ENCODE results near the gene SERPINB11. TPM values are rescaled to one million over a fixed set of nuclear protein-coding genes. Genes with fewer than 3 reads are reported as not detected.

The SERPINB11 gene
- total RNA-seq, 1 experiment from 2014 or later, result not detected

GRCh38 chr18:63765837-63766236, 63.1 kb downstream of the SERPINB11 start:
- TF ChIP-seq NR2C2 (CRISPR knock-in tag; IDR thresholded peaks at IDR 0.05) (no peak), FOXP4 (CRISPR knock-in tag; IDR thresholded peaks at IDR 0.05) (no peak), NR1H2 (CRISPR knock-in tag; IDR thresholded peaks at IDR 0.05) (no peak), ZBTB21 (CRISPR knock-in tag; IDR thresholded peaks at IDR 0.05; ENCODE audit: borderline replicate concordance) (no peak), ZNF396 (CRISPR knock-in tag; IDR thresholded peaks at IDR 0.05; ENCODE audit: borderline replicate concordance) (no peak), ZSCAN18 (CRISPR knock-in tag; IDR thresholded peaks at IDR 0.05) (no peak), ZNF512 (CRISPR knock-in tag; IDR thresholded peaks at IDR 0.05; ENCODE audit: borderline replicate concordance) (no peak), NFE2L1 (CRISPR knock-in tag; IDR thresholded peaks at IDR 0.05) (no peak), HMGXB4 (CRISPR knock-in tag; IDR thresholded peaks at IDR 0.05) (no peak), TEAD1 (CRISPR knock-in tag; IDR thresholded peaks at IDR 0.05) (no peak), ZNF138 (CRISPR knock-in tag; conservative IDR thresholded peaks at IDR 0.05) (no peak), CREM (CRISPR knock-in tag; IDR thresholded peaks at IDR 0.05) (no peak), EMX1 (CRISPR knock-in tag; IDR thresholded peaks at IDR 0.05) (no peak), ZMAT4 (CRISPR knock-in tag; IDR thresholded peaks at IDR 0.05) (no peak), GABPB1 (CRISPR knock-in tag; IDR thresholded peaks at IDR 0.05) (no peak)
- Mint-ChIP-seq H3K4me1 (no peaks in the 10 kb centered on the region), H3K36me3 (peaks cover 9% of the 10 kb centered on the region), H3K27me3 (ENCODE audit: low read depth) (no peaks in the 10 kb centered on the region), H3K4me3 (no peak overlapping the region), H3K27ac (no peak overlapping the region), H3K9me3 (peaks cover 16% of the 10 kb centered on the region)
- no peak for DNase-seq (ENCODE audit: low spot score)
- CTCF ChIA-PET, result no interaction called here
- peak; percentile 61 for ATAC-seq
- POLR2A ChIA-PET, result no interaction called here

Other genes starting within 250 kb of the SERPINB11 start
- gene SERPINB5, start 226.0 kb upstream of the SERPINB11 start, total RNA-seq (2021), result 0.17 to 0.25 TPM (median 0.18 TPM) in 3 replicates
- not detected in 3 replicates for gene SERPINB12, start 160.6 kb upstream of the SERPINB11 start, total RNA-seq (2021)
- gene SERPINB13, start 115.6 kb upstream of the SERPINB11 start, total RNA-seq (2021), result not detected in 3 replicates
- gene SERPINB4, start 58.7 kb upstream of the SERPINB11 start, total RNA-seq (2021), result 0.37 to 1.3 TPM (median 0.53 TPM) in 3 replicates
- 0.11 to 0.22 TPM in 2 of 3 replicates, not detected in the other for gene SERPINB3, start 41.1 kb upstream of the SERPINB11 start, total RNA-seq (2021)
- not detected in 3 replicates for gene SERPINB7, start 72.5 kb downstream of the SERPINB11 start, total RNA-seq (2021)
- gene SERPINB2, start 184.7 kb downstream of the SERPINB11 start, total RNA-seq (2021), result not detected in 3 replicates
- gene SERPINB10, start 205.0 kb downstream of the SERPINB11 start, total RNA-seq (2021), result not detected in 3 replicates
- 3.0 to 8.1 TPM (median 6.1 TPM) in 3 replicates for gene HMSD, start 246.3 kb downstream of the SERPINB11 start, total RNA-seq (2021)

All from WTC11 (cell line).